NCI-H510A (cell line): ENCODE measurements around the gene PHF24.
"Not testable (repeated sequence)": the region's sequence is repeated elsewhere in the genome, so short reads cannot be mapped to it uniquely, and the experiment has no call there.

Source experiments
- DNase-seq: peaks from one replicate; lab custom pipeline; 2025; lab: John Stamatoyannopoulos, UW

The PHF24 gene

DNA sequence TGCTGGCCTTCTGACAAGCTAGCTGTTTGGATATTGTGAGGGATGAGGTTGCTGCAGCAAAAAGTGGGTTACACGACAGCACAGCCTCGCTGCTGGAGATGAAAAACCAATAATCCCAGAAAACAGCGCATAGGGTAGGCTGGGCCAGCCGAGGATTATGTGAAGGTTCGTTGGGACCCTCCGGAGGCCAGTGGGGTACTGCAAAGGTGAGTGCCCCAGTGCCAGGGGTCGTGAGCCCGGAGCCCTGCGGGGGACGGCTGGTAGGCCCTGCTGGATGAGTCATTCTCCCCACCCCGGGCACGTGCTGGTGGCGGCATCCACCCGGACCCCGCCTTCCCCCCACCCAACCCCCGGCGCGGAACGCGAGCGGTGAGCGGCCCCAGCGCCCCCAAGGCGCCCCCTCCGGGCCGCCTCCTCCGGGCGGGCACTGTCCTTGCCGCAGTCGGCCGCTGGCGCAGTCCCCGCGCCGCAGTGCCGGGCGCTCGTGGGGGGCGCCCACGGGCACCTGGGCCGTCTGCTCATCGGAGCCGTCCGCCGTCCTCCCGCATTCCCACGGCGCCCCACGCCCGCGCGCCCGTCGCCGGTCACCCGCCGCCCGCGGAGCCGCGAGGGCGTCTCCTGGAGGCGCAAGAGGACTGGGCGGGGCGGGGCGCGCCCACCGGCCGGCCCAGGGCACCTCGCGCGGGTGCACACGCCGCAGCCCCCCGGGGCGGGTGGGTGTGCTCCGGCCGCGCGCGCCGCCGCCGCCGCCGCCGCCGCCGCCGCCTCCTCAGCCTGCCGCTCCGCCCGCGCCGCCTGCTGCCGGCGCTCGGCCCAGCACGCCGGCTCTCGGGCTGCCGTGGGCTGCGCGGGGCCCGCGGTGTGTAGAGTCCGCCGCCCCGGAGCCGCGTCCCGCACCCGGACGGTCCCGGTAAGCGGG lies at the start of gene PHF24:
TSS of gene PHF24 (plus strand) at position 794 of the 919 bp plus-strand sequence. CDS start 13,014 bp downstream, outside the sequence.
- no peak for DNase-seq

DNA sequence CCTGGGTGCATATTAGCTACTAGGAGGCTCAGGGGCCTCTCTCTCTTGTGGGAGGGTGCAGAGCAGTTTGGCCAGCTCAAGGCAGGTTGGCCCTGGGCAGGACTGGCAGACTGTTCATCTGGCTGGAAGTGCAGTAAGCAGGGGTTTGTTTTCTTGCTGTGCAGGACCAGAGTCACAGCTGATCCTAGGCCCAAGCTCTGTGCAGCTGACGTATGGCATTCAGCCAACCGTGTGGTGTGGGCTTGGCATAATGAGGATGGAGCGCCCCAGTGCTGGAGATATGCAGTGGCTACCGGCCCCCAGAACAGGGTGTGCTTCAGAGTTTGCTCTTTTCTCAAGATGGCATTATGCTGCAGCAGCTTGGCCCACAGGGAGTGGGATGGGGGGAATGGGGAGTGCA lies 31.0 kb upstream of the PHF24 start:
- DNase-seq = no peak

DNA sequence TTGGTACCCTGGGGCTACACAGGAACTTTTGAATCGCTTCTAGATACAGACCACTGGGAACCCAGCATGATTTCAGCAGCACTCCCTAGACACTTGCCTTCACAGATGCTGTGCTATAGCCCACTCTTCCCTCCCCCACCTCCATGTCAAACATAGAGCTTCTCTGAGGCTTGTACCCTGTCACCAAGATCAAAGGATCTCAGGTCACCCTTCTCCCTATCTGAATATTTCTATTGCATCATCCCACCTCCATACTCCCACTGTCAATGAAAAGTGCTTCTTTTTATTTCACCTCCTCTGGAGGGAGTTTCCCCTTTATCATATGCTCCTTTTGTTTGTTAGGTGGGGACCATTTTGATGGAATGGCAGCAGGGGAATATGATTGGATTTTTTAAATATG lies 29.2 kb upstream of the PHF24 start:
- no peak for DNase-seq

DNA sequence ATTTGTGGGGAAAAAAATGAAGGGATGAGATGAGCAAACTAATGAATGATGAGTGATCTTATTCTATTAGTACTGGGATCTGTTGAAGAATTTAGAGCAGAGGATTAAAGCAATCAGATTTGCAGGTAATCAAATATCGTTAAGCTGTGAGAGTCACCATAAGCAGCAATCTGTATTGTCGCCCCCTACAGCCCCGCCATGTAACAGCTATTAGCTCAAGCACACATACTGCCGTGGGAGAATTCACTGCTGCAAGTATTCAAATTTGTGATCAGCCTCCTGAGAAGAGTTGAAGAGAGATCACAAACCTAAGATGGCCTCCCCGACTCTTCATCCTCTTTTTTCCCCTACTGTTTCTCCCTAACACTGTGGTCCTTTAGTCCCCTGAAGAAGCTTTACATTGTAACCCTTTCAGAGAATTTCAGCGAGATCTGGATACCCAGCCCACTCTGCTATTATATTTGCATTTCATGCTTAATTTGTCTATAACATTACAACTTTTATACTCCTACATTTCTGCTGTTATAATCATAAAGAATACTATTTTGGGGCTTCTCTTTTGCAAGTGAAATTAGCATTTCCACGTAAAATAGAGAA lies 28.5 kb upstream of the PHF24 start:
- no peak for DNase-seq

DNA sequence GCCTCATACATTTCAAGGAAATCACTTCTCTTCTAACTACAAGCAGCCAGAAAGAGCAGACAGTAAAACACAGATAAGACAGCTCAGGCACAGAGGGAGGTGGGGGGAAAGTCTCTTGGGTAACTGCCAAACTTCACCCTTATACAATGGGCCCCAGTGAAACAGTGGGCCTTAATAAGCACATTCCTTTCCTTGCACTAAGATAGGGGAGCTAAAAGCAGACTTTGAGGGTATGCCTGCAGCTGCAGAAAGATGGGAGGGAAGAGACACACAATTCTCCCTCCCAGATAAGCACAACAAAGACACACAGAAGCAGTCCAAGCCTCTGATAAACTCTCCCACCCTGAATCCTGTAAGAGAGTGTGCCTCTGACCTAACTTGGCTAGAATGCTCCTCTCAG lies 18.1 kb upstream of the PHF24 start:
- DNase-seq = not testable (repeated sequence)

DNA sequence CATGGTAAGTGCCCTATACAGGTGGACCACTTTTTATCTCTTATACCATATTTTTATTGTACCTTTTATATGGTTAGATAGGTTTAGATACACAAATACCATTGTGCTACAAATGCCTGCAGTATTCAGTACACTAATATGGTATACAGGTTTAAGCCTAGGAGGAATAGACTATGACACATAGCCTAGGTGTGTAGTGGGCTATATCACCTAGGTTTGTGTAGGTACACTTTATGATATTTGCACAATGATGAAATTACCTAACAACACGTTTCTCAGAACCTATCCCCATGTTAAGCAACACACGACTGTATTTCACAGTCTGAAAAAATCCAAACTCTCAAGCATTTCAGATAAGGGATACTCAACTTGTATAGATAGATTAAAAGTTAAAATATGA lies 9.6 kb upstream of the PHF24 start:
- DNase-seq = no peak

DNA sequence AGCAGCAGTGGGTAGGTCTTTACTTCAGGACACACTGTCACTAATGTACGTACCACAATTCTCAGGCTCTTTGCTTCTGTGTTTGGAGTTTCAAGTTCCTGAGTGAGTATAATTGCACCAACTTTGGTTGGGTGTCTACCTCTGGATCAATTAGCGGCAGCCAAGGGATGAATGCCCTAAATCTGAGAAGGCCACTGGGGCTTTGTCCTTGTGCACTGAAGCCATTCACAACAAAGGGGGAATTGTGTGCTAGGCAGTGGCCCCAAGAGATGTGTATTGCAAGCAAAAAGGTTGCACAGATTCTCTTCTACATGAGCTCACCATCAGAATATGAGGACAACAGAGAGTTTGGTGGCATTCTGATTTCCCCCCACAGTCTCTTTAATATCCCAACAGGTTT lies 3.9 kb upstream of the PHF24 start:
- no peak for DNase-seq

DNA sequence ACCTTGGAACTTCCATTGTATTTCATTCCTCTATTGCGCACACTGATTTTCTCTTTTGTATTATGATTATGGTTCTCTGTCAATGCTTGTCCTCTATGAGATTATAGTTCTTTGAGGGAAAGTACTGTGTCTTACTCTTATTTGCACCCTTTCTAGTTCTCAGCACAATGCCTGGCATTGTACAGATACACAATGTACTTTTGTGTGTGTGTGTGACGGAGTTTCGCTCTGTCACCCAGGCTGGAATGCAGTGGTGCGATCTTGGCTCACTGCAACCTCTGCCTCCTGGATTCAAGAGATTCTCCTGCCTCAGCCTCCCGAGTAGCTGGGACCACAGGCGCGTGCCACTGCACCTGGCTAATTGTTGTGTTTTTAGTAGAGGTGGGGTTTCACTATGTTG lies 2.0 kb upstream of the PHF24 start:
- DNase-seq = not testable (repeated sequence)

DNA sequence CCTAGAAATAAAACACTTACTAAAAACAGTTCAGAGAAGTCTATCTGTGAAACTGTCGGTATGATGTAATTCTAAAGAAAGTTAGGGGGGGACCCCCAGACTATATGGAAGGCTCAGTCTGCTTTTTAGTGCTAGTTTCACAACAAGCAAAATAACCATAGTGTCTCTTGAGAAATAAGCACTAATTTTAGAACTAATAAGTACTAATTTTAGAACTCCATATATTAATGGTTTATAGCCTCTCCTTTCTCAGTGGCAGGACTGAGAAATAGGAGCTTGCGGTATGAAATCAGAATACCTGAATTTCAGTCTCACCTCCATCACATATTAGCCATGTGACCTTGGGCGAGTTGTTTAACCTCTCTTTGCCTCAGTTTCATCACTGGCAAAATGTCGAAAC lies 1.4 kb upstream of the PHF24 start:
- DNase-seq = no peak

DNA sequence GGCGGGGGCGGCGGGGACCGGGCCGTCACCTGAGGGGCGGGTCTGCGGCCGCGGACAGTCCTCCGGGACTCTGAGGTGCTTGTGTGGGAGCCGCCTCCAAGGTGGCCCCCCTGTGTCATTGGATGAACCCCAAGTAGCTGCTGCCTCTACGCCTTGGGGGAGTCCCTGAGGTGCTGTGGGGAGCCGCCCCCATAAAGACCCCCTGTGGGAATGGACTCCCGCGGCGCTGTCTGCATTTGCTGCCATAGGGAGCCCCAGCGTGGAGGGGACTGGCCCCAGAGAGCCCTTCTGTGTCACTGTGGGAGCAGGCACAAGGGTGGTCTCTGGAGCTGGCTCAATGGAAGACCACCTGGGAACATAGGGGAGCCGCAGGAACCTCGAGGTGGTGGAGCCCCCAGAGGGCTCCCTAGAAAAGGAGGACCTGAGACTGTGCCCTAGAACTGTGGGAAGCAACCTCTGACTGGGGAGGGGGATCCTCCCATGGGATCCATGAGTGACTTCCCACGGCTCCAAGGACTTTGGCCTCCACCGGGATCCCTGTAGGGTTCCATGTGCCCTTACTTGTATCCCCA lies 412 bp downstream of the PHF24 start:
- no peak for DNase-seq

DNA sequence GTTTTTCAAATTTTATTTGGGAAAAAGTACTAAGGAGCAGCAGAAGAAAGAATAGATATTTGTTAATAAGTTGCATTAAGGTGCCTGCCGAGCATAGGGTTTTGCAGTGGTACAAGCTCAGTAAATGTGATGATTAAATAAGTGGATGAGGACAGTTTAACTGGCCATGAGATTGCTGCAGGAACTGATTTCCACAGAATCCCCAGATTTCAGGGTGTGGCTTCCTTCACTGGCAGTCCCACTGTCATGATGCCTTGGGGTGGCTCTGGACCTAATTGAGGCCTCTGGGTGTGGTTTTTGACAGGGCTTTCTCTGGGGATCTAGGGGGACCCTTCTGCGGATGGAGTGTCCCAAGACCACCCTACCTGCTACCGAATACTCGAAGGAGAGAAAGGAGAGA lies 1.4 kb downstream of the PHF24 start:
- no peak for DNase-seq

DNA sequence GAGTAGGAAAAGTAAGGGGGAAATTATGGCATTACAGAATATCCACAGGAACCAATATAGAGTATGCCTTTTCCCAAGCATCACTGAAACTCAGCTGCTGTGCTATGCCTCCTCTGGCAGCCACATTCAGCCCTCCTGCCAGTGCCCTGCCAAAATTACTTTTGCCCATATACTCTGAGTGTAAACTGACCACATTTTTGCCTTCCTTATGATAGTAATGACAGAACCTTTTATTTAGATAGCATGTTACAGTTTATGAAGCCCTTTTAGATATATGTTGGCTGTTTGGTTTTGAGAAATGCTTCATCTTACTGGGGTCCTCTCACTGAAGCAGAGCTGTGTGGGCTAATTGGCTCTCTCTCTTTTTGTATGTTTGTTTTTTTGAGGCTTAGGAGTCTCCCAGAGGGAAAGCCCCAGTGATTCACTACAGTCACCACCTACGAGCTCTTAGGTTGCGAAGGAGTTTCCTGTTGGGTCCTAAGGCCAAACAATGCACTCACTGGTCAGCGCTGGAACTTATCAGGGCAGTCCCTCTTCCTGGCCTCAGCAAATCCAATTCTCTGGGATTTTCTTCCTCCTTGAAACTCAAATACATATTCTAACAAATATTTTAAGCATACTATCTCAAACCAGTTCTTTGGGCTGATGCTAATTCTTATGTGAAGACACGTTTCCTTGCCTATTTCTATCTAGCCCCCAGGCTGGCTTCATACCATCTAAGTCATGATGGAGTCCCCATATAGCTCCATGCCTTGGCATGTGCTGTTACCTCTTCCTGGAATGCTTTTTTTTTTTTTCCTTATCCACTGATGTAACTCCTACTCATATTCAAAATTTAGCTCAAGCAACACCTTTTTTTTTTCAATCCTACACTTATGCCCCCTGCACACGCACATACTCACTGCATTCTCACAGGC lies 3.7 kb downstream of the PHF24 start:
- DNase-seq = no peak

DNA sequence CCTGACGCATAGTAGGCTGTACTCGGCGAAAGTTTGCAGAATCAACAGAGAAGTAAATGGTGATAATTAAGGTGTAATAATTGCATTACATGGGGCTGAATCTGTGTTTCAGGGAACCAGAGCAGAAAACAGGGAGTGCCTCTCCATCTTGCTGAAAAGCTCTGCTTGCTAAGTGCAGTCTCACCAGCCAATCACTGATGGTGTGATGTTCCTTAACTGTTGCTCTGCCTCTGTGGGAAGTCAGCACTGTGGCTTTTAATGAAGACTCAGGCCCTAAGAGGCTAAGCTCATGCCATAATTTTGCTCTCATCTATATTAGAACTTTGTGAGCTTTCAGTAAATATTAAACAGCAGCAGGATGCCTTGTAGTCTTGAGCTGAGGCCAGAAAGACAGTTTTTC lies 4.5 kb downstream of the PHF24 start:
- no peak for DNase-seq

DNA sequence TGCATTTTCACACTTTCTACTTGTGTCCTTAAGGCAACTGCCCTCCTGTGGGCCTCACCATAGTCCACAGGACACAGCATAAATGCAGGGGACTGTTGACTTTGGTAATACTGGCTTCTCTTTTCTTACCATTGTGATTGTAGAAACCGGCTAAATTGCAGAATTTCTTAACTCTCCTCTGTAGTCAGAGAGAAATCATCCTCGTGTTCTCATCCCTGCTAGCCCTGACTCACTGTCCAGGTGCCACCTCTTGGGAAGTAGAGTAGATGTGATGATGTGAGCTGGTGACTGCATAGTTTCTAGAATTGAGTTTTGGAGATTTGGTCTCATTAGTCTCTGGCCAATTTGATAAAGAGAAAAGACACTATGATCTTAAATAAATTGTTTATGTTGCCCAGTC lies 5.5 kb downstream of the PHF24 start:
- no peak for DNase-seq

DNA sequence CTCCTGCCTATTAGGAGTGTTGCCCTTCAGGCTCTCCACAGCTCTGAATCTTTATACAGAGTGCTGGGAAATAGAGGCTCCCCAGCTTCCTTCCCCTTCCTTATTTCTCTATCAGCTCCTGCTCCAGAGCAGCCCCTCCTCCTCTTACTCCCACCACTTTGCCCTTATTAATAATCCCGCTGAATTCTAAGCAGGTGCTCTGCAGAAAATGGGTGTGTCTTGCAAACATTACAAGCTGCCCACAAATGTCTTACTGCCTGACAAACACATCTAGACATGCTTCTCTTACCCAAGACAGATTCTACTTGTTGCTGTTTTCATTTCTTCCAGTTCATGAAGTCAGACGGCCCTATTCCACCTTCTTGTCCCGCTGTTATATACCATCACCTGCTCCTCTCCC lies 6.4 kb downstream of the PHF24 start:
- no peak for DNase-seq

DNA sequence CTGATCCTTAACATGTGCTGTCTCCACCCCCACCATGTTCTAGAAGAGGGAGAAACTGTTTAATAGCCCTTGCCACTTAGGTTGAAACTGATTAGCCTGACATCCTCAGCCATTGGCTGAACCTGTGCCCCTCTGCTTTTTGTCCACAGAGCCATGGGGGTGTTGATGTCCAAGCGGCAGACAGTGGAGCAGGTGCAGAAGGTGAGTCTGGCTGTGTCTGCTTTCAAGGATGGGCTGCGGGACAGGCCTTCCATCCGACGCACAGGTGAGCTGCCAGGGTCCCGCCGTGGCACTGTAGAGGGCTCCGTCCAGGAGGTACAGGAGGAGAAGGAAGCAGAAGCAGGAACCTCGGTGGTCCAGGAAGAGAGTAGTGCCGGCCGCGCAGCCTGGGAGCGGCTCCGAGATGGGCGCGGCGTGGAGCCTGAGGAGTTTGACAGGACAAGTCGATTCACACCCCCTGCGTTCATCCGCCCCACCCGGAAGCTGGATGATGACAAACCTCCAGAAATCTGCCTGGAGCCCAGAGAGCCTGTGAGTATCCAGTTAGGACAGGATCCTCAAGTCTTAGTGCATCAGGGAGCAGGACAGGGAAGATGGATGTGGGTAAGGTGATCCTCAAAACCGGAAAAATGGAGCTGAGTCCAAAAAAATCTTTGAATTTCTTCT lies 13.2 kb downstream of the PHF24 start:
- no peak for DNase-seq

DNA sequence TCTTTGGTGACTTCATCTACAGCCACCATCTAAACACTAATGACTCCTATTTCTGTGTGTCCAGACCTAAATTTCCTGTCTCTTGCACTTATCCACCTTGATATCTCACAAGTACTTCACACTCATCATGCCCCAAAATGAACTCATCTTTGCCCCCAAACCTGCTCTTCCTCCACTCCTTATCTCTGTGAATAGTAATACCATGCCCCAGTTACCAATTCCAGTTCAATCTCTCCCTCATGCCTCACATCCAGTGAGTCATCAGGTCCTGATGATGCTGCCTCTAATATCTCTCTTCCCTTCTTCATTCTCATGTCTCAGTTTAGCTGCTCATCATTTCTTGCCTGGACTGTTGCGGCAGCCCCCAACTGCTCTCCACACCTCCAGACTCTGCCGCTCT lies 16.6 kb downstream of the PHF24 start:
- no peak for DNase-seq

DNA sequence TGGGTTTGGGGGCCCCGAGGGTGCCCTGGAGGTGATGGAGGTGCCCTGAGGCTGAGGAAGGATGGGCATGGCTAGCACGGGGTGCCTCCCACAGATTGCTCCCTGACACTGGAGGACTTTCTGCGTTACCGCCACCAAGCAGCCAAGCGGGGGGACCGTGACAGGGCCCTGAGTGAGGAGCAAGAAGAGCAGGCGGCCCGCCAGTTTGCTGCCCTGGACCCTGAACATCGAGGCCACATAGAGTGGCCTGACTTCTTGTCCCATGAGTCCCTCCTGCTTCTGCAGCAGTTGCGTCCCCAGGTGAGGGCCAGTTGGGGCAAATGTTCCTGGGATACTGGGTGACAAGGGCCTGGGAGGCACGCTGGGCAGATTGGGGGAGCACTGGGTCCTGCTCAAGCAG lies 18.4 kb downstream of the PHF24 start:
- no peak for DNase-seq

DNA sequence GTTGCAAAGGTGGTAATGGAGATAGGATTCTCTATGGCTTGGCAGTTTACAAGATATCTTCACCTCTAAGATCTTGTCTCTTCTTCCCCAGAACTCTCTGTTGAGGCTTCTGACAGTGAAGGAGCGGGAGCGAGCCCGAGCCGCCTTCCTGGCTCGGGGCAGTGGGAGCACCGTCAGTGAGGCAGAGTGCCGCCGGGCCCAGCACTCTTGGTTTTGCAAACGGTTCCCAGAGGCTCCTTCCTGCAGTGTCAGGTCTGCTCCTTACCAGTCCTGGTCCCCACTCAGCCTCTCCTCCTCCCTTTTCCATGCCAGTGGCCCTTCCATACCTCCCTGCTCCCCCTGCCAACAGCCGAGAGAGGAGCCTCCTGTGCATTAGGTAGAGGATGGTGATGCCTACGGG lies 18.9 kb downstream of the PHF24 start:
- DNase-seq = no peak

DNA sequence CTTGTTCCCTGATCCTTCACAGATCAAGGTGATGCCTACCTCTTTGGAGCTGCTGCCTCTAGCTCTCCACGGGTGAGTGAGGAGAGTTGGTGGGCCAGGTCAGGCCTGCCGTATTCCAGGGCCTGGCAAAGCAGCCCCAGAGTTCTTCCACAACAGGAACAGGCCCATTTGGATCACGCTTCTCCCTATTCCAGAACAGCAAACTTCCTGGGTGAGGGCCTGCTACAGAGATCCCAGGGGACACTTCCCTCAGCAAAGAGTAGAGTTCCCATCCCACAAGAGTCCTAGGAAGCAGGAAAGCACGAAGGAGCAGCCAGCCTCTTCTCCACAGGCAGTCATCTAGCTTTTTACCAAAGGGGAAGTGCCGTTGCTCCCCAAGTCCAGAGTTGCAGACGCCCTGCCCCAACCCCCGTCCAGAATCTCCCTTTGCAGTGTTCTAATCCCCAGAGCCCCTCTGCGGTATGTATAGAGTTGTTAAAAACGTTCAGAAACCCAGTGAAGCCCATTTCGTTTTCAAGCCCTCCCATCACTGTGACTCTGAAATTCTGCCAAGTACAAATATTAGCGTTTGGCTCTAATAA lies 22.2 kb downstream of the PHF24 start:
- no peak for DNase-seq

DNA sequence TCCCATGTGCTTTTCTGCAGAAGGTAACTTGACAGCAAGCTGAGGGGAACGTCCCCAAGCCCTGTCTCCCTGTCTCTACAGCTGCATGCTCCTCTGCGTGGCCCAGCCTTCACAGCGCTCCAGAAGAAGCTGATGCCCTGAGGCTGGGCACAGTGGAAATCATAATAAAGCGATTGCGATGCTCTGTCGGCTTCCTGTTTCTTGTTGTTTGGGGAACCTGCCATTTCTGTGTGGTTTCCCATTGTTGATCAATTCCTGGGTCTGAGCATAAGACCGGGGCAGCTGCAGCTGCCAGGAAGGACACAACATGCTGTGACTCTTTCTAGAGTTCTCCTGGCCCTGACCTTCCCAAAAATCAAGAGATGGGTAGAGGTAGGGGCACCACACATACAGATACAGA lies 24.3 kb downstream of the PHF24 start:
- DNase-seq = no peak
